Endodermal cell (in vitro differentiated cells): ENCODE results near the gene ZNF385A. TPM values are rescaled to one million over a fixed set of nuclear protein-coding genes. Genes with fewer than 3 reads are reported as not detected.

Experiments used
- DNase-seq: peaks from one replicate; pipeline ENCODE4 v3.0.0-alpha.2; 2017
- H3K27ac ChIP-seq: 2 replicates; pipeline ENCODE4 v1.5.1; 2013; ENCODE audit warnings: mild to moderate bottlenecking, low read depth, low read length, moderate library complexity
- H3K27me3 ChIP-seq: 2 replicates; pipeline ENCODE4 v1.6.1; 2013; ENCODE audit warnings: mild to moderate bottlenecking, low read length, moderate library complexity; ENCODE audit not compliant: insufficient read depth, control insufficient read depth, poor library complexity, severe bottlenecking
- H3K36me3 ChIP-seq: 2 replicates; pipeline ENCODE4 v1.7.0; 2013; ENCODE audit warnings: mild to moderate bottlenecking, low read length, moderate library complexity; ENCODE audit not compliant: control insufficient read depth, insufficient read depth
- H3K4me1 ChIP-seq: one replicate; pipeline ENCODE4 v1.7.0; 2013; ENCODE audit warnings: low read length; ENCODE audit not compliant: control insufficient read depth, insufficient read depth
- H3K4me3 ChIP-seq: 2 replicates; pipeline ENCODE4 v1.5.1; 2013; ENCODE audit warnings: mild to moderate bottlenecking, low read length, moderate library complexity
- H3K9ac ChIP-seq: 2 replicates; pipeline ENCODE4 v1.6.1; 2013; ENCODE audit warnings: mild to moderate bottlenecking, low read length, moderate library complexity; ENCODE audit not compliant: poor library complexity, severe bottlenecking; ENCODE audit errors: extremely low read depth
- H3K9me3 ChIP-seq: 2 replicates; pipeline ENCODE4 v1.6.1; 2013; ENCODE audit warnings: mild to moderate bottlenecking, low read length, moderate library complexity; ENCODE audit not compliant: control insufficient read depth
- H3K27ac Mint-ChIP-seq: 2 replicates; pipeline ENCODE4 v1.8.0; 2020; ENCODE audit warnings: mixed read lengths
- H3K27me3 Mint-ChIP-seq: 2 replicates; pipeline ENCODE4 v1.8.0; 2021; ENCODE audit warnings: mild to moderate bottlenecking, mixed read lengths; ENCODE audit not compliant: insufficient read depth
- H3K36me3 Mint-ChIP-seq: 2 replicates; pipeline ENCODE4 v1.8.0; 2020; ENCODE audit warnings: low read depth, mixed read lengths
- H3K4me1 Mint-ChIP-seq: 2 replicates; pipeline ENCODE4 v1.8.0; 2020; ENCODE audit warnings: mixed read lengths
- H3K4me3 Mint-ChIP-seq: 2 replicates; pipeline ENCODE4 v1.8.0; 2020; ENCODE audit warnings: mild to moderate bottlenecking, moderate library complexity, mixed read lengths
- H3K9me3 Mint-ChIP-seq: 2 replicates; pipeline ENCODE4 v1.8.0; 2020; ENCODE audit warnings: mild to moderate bottlenecking, mixed read lengths
- WGBS, 2 experiments: methylation state at CpG; one replicate each; pipeline versions ENCODE4 v1.1.5 to v1.1.7; 2013; ENCODE audit warnings: missing lambda C conversion rate in 2 of 2, mixed read lengths in 1 of 2; ENCODE audit not compliant: insufficient coverage in 1 of 2, insufficient read length in 1 of 2; 5-methylcytosine and 5-hydroxymethylcytosine counted together
- total RNA-seq, 2 donors: library from RNA; stranded (reverse); fragmentation: NEBNext Ultra II Directional in 1 of 2; extraction: Animal tissue kit (Norgen Biotek cat#: 25700) in 1 of 2; gene quantifications; 2 replicates in 1 of 2; 3 replicates in 1 of 2; pipeline ENCODE4 v1.2.1, GENCODE V29; 2021
- TF ChIP-seq, protein P1 (sequence below): fragments of 200-600 bp; sonication (generic); conservative IDR thresholded peaks from 2 replicates; pipeline ENCODE4 v1.5.0; 2021; ENCODE audit warnings: antibody characterized with exemption, mild to moderate bottlenecking

Gene ZNF385A
- total RNA-seq, 2 donors from 2014 or later = 10.5 to 16.3 TPM

GRCh38 chr12:54340846-54341245, 43.7 kb downstream of the ZNF385A start:
- Histone ChIP-seq H3K27me3 (no peaks in the 10 kb centered on the region), H3K4me3 (peak overlapping the region; percentile 57), H3K9ac (no peak overlapping the region), H3K9me3 (peaks cover 24% of the 10 kb centered on the region), H3K27ac (peak overlapping the region; percentile 81), H3K36me3 (peaks cover 58% of the 10 kb centered on the region), H3K4me1 (peaks cover 19% of the 10 kb centered on the region)
- Mint-ChIP-seq H3K27me3 (no peaks in the 10 kb centered on the region), H3K9me3 (peaks cover 9% of the 10 kb centered on the region), H3K4me1 (peaks cover 38% of the 10 kb centered on the region), H3K36me3 (peaks cover 57% of the 10 kb centered on the region), H3K27ac (peak overlapping the region; percentile 10), H3K4me3 (no peak overlapping the region)
- no peak for DNase-seq
- WGBS, 2 experiments = 90 to 91% methylated on average over 6 to 7 of the region's 7 CpGs
- TF ChIP-seq, protein P1, sequence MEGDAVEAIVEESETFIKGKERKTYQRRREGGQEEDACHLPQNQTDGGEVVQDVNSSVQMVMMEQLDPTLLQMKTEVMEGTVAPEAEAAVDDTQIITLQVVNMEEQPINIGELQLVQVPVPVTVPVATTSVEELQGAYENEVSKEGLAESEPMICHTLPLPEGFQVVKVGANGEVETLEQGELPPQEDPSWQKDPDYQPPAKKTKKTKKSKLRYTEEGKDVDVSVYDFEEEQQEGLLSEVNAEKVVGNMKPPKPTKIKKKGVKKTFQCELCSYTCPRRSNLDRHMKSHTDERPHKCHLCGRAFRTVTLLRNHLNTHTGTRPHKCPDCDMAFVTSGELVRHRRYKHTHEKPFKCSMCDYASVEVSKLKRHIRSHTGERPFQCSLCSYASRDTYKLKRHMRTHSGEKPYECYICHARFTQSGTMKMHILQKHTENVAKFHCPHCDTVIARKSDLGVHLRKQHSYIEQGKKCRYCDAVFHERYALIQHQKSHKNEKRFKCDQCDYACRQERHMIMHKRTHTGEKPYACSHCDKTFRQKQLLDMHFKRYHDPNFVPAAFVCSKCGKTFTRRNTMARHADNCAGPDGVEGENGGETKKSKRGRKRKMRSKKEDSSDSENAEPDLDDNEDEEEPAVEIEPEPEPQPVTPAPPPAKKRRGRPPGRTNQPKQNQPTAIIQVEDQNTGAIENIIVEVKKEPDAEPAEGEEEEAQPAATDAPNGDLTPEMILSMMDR = no peak

DNA sequence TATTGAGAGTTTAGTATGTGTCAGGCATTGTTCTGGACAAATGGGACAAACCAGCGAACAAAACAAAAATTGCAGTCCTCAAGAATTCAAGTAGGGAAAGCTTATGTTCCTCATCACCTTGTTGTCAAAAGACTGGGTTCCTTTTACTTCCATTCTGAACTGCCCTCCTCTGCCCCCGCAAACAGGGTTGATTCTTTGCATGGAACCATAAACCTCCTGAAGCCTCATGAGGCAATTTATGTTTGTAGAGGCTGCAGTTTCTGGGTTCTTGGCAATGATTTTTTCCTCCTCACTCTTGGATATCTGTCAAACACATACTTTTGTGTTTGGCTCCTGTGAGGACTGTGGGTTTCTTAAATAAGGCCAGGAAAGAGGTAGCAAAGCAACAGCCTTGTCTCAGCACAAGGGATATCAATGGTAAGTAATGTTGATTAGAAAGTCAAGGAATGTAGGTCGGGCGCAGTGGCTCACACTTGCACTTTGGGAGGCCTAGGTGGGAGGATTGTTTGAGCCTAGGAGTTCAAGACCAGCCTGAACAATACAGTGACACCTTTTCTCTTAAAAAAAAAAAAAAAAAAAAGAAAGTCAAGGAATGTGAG, 45.7 kb downstream of the ZNF385A start:
- H3K9ac ChIP-seq = peak overlapping the region; percentile 30
- Mint-ChIP-seq H3K4me1 (peaks cover 38% of the 10 kb centered on the region), H3K9me3 (peaks cover 9% of the 10 kb centered on the region)

GRCh38 chr12:54337854-54338650, 46.5 kb downstream of the ZNF385A start:
- Mint-ChIP-seq H3K4me3 (no peak overlapping the region), H3K27ac (peak overlapping the region; percentile 20)
- WGBS, 2 experiments = 89 to 100% methylated on average over 1 to 2 of the region's 3 CpGs

More for the DNA sequence above, 45.7 kb downstream of the ZNF385A start:
- Histone ChIP-seq H3K36me3 (peaks cover 42% of the 10 kb centered on the region), H3K9me3 (peaks cover 21% of the 10 kb centered on the region), H3K27me3 (no peaks in the 10 kb centered on the region), H3K27ac (peak overlapping the region; percentile 12), H3K4me1 (peaks cover 19% of the 10 kb centered on the region), H3K4me3 (no peak overlapping the region)
- TF ChIP-seq, protein P1 = no peak
- no peak overlapping the region for H3K4me3 Mint-ChIP-seq
- H3K36me3 Mint-ChIP-seq = peaks cover 41% of the 10 kb centered on the region
- peak overlapping the region; percentile 48 for H3K27ac Mint-ChIP-seq
- no peaks in the 10 kb centered on the region for H3K27me3 Mint-ChIP-seq
- DNase-seq = peak; percentile 81
- WGBS, 2 experiments = 60 to 72% methylated on average over 4 of the region's 4 CpGs

More at GRCh38 chr12:54337854-54338650, 46.5 kb downstream of the ZNF385A start:
- Mint-ChIP-seq H3K27me3 (no peaks in the 10 kb centered on the region), H3K9me3 (peaks cover 9% of the 10 kb centered on the region), H3K36me3 (peaks cover 38% of the 10 kb centered on the region), H3K4me1 (peaks cover 38% of the 10 kb centered on the region)
- Histone ChIP-seq H3K9ac (peak overlapping the region; percentile 30), H3K27me3 (no peaks in the 10 kb centered on the region), H3K36me3 (peaks cover 40% of the 10 kb centered on the region), H3K4me1 (peaks cover 19% of the 10 kb centered on the region), H3K27ac (peak overlapping the region; percentile 40), H3K4me3 (peak overlapping the region; percentile 1), H3K9me3 (peaks cover 16% of the 10 kb centered on the region)
- TF ChIP-seq, protein P1 = no peak
- DNase-seq = no peak
